MCF 10A (cell line): ENCODE results near the gene WWP2. TPM values are rescaled to one million over a fixed set of nuclear protein-coding genes. Genes with fewer than 3 reads are reported as not detected.

Source experiments
- BruUV-seq: library from RNA; stranded (reverse); fragments of 400-500 nt; replicated peaks from 2 replicates; lab custom pipeline; 2021; lab: Mats Ljungman, UMichigan
- CTCF ChIA-PET: fragments of 300-600 bp; sonication (Branson Sonifier 250); formaldehyde crosslinking; extraction: SDS; loops from one replicate; lab custom pipeline; 2021; ENCODE audit warnings: antibody characterized with exemption, inconsistent platforms; lab: Yijun Ruan, JAX
- POLR2A ChIA-PET: fragments of 300-600, 350-650 bp; sonication (Branson Sonifier 250); formaldehyde crosslinking; extraction: SDS; loops from one replicate; lab custom pipeline; 2020; ENCODE audit warnings: antibody characterized with exemption, inconsistent platforms; lab: Yijun Ruan, JAX
- DNase-seq: peaks from one replicate; pipeline ENCODE4 v3.0.0-alpha.2; 2018; ENCODE audit not compliant: unreplicated experiment
- H3K27ac Mint-ChIP-seq: one replicate; pipeline ENCODE4 v1.8.0; 2022; ENCODE audit warnings: mild to moderate bottlenecking, low read depth, mixed read lengths; ENCODE audit not compliant: unreplicated experiment
- H3K27me3 Mint-ChIP-seq: one replicate; pipeline ENCODE4 v1.8.0; 2022; ENCODE audit warnings: mixed read lengths; ENCODE audit not compliant: insufficient read depth, unreplicated experiment
- H3K36me3 Mint-ChIP-seq: one replicate; pipeline ENCODE4 v1.8.0; 2022; ENCODE audit warnings: mild to moderate bottlenecking, moderate library complexity, mixed read lengths; ENCODE audit not compliant: insufficient read depth, unreplicated experiment
- H3K4me1 Mint-ChIP-seq: one replicate; pipeline ENCODE4 v1.8.0; 2022; ENCODE audit warnings: mixed read lengths; ENCODE audit not compliant: insufficient read depth, unreplicated experiment
- H3K4me3 Mint-ChIP-seq: one replicate; pipeline ENCODE4 v1.8.0; 2022; ENCODE audit warnings: mild to moderate bottlenecking, moderate library complexity, mixed read lengths; ENCODE audit not compliant: unreplicated experiment
- H3K9me3 Mint-ChIP-seq: one replicate; pipeline ENCODE4 v1.8.0; 2022; ENCODE audit warnings: mixed read lengths; ENCODE audit not compliant: unreplicated experiment
- intact Hi-C: fragments of 100-400 bp; cut with micrococcal nuclease; formaldehyde crosslinking; loops from 2 replicates; pipeline ENCODE4 v1.14.1; 2022
- total RNA-seq: library from RNA; stranded (reverse); gene quantifications from 2 replicates; pipeline ENCODE4 v1.2.3, GENCODE V29; 2022
- TF ChIP-seq, protein P1 (sequence below): fragments of 200-600 bp; IDR thresholded peaks from one replicate; pipeline ENCODE4 v1.8.0; 2022; ENCODE audit warnings: antibody characterized with exemption, mild to moderate bottlenecking; ENCODE audit not compliant: unreplicated experiment

Gene WWP2
- total RNA-seq, 1 experiment from 2014 or later, result 30.4 TPM

- no peak for DNase-seq
- Mint-ChIP-seq H3K4me1 (no peaks in the 10 kb centered on the region), H3K27me3 (no peaks in the 10 kb centered on the region), H3K9me3 (no peaks in the 10 kb centered on the region), H3K4me3 (no peak overlapping the region), H3K36me3 (peaks cover 19% of the 10 kb centered on the region), H3K27ac (no peak overlapping the region)
- CTCF ChIA-PET, result interaction anchor here (0.5 to 0.7 kb wide), 2 partner anchors 12 to 1676 kb away, joined by 4 read pairs; no protein-coding TSS in a partner anchor
- POLR2A ChIA-PET, result interaction anchor here (0.8 kb wide), 1 partner anchor 31 kb away, joined by 3 read pairs; no protein-coding TSS in a partner anchor
- no TSS peak for BruUV-seq
- intact Hi-C loops, result no loop called here
- TF ChIP-seq, protein P1, sequence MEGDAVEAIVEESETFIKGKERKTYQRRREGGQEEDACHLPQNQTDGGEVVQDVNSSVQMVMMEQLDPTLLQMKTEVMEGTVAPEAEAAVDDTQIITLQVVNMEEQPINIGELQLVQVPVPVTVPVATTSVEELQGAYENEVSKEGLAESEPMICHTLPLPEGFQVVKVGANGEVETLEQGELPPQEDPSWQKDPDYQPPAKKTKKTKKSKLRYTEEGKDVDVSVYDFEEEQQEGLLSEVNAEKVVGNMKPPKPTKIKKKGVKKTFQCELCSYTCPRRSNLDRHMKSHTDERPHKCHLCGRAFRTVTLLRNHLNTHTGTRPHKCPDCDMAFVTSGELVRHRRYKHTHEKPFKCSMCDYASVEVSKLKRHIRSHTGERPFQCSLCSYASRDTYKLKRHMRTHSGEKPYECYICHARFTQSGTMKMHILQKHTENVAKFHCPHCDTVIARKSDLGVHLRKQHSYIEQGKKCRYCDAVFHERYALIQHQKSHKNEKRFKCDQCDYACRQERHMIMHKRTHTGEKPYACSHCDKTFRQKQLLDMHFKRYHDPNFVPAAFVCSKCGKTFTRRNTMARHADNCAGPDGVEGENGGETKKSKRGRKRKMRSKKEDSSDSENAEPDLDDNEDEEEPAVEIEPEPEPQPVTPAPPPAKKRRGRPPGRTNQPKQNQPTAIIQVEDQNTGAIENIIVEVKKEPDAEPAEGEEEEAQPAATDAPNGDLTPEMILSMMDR, result no peak
Measured at GRCh38 chr16:69888005-69888590, 126.0 kb downstream of the WWP2 start.

- no peaks in the 10 kb centered on the region for H3K27me3 Mint-ChIP-seq
- peaks cover 19% of the 10 kb centered on the region for H3K36me3 Mint-ChIP-seq
- DNase-seq, result no peak
- H3K4me1 Mint-ChIP-seq, result no peaks in the 10 kb centered on the region
- H3K9me3 Mint-ChIP-seq, result no peaks in the 10 kb centered on the region
- H3K4me3 Mint-ChIP-seq, result no peak overlapping the region
- CTCF ChIA-PET, result interaction anchor here (1.0 kb wide), 1 partner anchor 41 kb away, joined by 3 read pairs; no protein-coding TSS in a partner anchor
- BruUV-seq, result no TSS peak
- POLR2A ChIA-PET, result no interaction called here
- TF ChIP-seq, protein P1, result no peak
- H3K27ac Mint-ChIP-seq, result no peak overlapping the region
- intact Hi-C loops, result no loop called here
Measured at GRCh38 chr16:69889295-69889964, 127.3 kb downstream of the WWP2 start.

GRCh38 chr16:69890114-69890891 is 128.2 kb downstream of the WWP2 start:
- POLR2A ChIA-PET, result no interaction called here
- DNase-seq, result no peak
- Mint-ChIP-seq H3K27me3 (no peaks in the 10 kb centered on the region), H3K4me3 (no peak overlapping the region), H3K9me3 (no peaks in the 10 kb centered on the region), H3K27ac (no peak overlapping the region), H3K36me3 (peaks cover 19% of the 10 kb centered on the region), H3K4me1 (no peaks in the 10 kb centered on the region)
- no TSS peak for BruUV-seq
- intact Hi-C loops, result no loop called here
- TF ChIP-seq, protein P1, result no peak
- CTCF ChIA-PET, result interaction anchor here (1.0 kb wide), 1 partner anchor 40 kb away, joined by 3 read pairs; no protein-coding TSS in a partner anchor

- H3K27ac Mint-ChIP-seq, result no peak overlapping the region
- BruUV-seq, result no TSS peak
Measured at GRCh38 chr16:69890892-69891282, 128.8 kb downstream of the WWP2 start.

More at GRCh38 chr16:69890892-69891282, 128.8 kb downstream of the WWP2 start:
- Mint-ChIP-seq H3K27me3 (no peaks in the 10 kb centered on the region), H3K36me3 (peaks cover 19% of the 10 kb centered on the region), H3K4me1 (no peaks in the 10 kb centered on the region), H3K4me3 (no peak overlapping the region), H3K9me3 (no peaks in the 10 kb centered on the region)
- ChIA-PET CTCF (no interaction called here), POLR2A (no interaction called here)
- TF ChIP-seq, protein P1, result no peak
- intact Hi-C loops, result no loop called here
- no peak for DNase-seq
